Astrocyte of the hippocampus (primary cell): ENCODE measurements around the gene CCDC97.
A peak's percentile ranks its signal among the peaks of the same experiment; 100 is the strongest.
"Not testable (repeated sequence)": the region's sequence is repeated elsewhere in the genome, so short reads cannot be mapped to it uniquely, and the experiment has no call there.

ENCODE experiments used
- DNase-seq: peaks from one replicate; pipeline ENCODE4 v3.0.0; 2011; ENCODE audit warnings: low read depth, low spot score

The CCDC97 gene

DNA sequence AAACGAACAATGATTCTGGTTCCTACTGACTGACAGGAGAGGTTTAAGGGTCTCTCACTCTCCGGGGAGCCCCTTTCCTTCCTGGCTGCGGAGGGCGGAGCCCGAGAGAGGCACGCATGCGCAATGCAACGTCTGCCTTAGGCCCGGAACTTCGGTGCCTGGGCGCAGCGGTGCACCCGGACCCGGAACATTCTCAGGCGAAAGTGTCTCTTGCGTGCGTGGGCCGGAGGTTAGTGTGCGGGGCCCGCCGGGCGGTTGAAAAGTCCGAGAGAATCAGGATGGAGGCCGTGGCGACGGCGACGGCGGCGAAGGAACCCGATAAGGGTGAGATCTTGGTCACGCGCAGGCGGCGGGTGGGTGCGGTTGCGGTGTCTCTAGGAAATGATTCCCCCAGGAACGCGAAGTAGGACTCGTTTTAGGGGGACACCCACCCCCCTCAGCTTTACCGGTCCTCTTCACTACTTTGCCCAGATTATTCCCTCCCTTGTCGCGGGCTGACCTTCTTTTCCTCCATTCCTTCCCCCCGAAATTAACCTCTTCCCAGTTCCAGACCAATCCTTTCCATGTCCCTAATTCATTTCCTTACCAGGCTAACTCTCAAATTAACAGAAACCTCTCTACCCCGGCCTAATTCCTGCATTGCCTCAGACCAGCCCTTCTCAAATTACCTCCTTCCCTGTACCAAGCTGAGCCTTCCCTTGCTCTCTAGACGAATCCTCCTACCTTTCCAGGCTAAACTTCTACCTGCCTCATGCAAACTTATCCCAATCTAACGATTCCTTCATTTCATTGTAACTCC lies at the start of gene CCDC97:
Gene CCDC97 (plus strand): TSS at position 140 of the 799 bp plus-strand sequence. CDS start 139 bp downstream, at position 279.
- peak; percentile 94 for DNase-seq

DNA sequence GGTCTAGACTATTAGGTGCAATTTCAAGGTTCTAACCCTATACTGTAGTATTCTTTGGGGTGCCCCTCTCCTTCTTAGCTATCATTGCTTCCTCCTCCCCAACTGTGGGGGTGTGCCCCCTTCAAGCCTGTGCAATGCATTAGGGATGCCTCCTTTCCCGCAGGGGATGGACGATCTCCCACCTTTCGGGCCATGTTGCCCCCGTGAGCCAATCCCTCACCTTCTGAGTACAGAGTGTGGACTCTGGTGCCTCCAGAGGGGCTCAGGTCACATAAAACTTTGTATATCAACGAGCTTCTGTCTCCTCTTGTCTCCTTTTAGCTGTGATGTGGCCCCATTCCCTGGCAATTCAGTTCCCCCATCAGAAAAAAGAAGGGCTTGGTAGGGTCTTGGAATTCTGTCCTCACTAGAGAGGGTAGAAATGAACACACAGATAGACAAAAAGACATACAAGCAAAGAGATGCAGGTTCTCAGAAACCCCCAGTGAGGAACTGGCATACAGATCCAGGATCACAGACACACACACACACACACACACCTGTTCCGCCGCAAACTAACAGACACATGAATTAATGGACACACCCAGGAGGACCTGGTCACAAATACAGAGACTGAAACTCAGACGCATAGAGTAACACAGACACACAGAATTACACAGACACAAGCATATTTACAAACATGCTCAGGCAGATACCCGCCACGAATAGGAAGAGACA lies 48.3 kb upstream of the CCDC97 start:
- no peak for DNase-seq

DNA sequence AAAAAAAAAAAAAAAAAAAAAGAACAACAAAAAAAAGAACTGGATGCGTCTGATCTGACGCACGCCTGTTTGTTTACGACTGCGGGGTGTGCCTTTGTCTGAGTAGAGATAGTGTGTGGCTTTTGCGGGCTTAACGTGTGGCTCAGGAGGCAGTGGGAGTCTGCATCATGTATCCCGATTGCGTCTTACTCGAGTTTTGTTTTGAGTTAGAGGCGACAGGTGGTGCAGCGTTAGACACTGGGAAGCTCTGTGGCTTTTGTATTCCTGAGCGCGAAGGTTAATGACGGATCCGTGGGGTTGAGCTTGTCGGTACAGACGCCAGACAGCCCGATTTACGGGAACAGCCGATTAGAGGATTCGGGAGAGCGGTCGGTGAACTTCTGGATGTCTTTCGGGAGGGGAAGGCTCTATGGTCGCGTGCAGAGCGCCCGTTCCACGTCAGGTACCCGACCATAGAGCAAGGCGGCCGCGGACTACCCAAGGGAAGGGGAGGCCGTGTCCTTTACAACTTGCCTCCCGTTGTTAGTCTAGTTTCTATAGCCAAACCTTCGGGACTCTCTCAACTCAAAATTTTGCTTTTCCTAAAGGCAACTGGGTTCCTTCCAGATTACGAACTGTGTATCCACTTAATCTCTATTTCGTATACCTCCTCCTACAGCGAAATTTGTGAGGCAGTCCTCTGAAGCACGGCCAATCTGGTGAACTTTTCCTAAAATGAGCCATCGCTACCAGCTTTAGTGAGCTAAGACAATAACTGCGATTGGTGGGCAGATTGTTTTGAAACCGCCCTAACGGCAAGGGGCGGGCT lies 46.7 kb upstream of the CCDC97 start:
- DNase-seq: no peak

DNA sequence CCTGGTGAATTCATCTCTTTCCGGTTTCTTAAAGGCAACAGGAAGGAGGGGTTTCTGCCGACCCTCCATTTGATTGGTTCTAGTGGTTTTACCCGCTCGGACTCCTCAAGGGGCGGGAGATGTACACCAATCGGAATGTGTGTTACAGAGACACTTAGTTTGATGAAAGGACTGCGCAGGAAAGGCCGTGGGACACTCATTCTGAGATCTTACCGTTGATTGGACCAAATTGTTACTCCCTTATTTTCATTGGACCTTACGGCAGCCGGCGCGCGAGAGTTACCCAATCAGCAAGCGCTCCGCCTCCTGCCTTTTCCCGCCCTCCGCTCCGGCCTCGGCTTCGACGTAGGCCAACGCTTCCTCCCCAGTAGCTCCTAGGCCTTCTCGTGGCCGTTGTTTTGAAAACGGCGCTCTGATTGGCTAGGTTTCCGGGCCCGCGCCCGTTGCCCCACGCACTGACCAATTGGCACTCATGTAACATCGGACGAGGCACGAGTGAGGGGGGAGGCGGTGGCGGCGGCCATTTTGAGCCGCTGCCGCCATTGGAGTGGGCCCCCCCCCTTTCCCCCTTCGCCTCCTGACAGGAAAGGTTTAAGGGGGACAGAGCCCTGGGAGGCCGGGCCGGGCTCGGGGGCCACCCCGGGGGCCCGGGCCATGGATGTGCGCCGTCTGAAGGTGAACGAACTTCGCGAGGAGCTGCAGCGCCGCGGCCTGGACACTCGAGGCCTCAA lies 46.0 kb upstream of the CCDC97 start, which contains the start of gene HNRNPUL1:
Gene HNRNPUL1 (plus strand): TSS at position 523 of the 731 bp plus-strand sequence. CDS start 132 bp downstream, at position 655.
- DNase-seq: peak; percentile 100

DNA sequence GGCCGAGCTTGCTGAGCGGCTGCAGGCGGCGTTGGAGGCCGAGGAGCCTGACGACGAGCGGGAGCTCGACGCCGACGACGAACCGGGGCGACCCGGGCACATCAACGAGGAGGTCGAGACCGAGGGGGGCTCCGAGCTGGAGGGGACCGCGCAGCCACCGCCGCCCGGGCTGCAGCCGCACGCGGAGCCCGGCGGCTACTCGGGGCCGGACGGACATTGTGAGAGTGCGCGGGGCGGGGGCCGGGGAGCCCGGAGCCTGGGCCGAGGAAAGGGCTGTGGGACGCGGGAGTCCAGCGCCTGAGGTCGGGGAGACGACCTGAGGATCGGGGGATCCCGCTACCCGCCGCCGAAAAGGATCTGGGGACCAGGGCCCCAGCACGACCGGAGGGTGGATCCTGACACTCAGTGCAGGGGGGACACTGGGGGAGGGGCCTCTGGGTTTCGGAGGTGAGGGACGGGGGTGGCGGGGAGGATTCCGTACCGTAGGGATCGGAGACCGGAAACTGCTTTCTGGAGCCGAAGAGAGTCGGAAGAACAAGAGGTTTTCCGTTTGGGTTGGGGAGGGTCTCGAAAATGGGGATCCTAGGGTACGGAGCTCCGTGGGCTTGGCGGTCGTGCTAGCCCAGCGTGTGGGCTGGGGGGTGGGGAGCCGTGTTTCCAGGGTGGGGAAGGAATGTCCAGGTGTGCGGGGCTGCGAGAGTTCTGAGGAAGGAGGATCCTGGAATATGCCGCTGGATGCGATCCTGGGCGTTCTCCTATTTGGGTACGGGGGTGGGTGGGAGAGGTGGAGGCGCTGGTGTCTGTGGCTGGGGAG lies 45.2 kb upstream of the CCDC97 start:
- peak; percentile 65 for DNase-seq

DNA sequence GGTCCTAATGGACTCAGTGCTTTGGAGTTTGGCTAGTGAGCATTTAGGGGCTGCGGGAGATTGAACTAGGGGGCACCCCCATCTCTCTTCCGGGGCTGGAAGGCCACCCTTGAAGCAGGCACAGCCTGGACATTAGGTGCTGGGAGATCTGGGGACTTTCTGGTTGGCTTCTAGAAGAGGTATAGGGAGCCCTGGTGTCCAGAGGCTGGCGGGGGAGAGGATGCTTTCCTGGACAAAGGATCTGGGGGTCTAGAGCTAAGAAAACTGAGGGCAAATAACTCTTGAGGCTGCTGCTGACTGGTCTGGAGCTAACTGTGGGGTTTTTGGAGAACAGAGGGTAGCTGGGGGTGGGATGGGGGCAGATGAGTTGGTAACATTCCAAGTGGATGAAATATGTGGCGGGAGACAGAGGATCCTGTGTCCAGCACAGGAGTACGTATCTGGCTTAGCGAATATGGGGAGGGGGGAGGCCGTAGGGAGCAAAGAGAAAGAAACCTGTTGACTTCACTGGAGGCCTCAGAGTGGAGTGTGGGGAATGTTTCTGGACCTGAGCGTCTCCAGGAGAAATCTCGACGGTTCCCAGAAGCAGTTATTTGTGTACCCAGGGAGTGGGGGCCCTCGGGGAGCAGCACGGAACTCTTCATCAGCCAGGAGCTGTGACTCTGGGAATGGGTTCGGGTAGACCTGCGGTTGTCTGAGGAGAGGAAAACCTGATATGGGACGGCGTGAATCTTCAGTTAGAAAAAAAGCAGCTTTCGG lies 44.4 kb upstream of the CCDC97 start:
- peak; percentile 55 for DNase-seq

DNA sequence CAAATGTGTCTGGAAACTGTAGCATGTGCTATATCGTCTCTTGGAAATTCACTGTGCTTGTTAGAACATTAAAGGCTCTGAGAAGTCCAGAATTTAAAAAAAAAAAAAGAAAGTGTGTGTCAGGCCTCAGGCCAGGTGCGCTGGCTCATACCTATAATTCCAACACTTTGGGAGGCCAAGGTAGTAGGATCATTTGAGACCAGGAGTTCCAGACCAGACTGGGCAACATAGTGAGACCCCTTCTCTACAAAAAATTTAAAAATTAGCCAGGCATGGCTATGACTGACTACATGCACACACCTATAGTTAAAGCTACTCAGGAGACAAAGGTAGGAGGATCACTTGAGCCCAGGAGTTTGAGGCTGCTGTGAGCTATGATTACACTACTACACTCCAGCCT lies 40.9 kb upstream of the CCDC97 start:
- no peak for DNase-seq

DNA sequence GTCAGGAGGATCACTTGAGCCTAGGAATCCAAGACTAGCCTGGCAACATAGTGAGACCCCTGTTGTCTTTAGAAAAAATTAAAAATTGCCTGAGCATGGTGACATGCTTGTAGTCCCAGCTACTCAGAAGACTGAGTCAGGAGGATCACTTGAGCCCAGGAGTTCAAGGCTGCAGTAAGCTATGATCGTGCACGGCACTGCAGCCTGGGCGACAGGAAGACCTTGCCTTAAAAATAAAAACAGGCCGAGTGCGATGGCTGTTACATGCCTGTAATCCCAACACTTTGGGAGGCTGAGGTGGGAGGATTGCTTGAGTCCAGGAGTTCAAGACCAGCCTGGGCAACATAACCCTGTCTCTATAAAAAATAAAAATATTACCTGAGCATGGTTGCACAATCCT lies 40.4 kb upstream of the CCDC97 start:
- no peak for DNase-seq

DNA sequence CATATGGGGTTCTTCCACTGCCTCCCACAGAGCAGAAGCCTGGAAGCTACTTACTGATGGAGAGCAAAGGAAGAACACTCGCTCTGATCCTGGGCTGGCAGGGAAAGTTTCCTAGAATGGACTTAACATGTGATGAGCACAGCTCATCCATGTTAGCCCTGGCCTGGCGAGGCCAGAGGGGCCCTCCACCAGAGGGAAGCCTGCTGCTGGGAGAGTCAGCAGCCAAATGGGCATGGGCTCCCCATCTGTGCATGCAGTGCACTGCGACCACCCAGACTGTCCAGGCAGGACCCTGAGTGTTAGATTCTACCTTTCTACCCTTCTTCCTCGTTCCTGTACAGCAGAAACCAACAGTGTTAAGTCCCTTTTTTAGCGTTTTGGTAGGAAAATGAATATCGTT lies 36.9 kb upstream of the CCDC97 start:
- DNase-seq: no peak

DNA sequence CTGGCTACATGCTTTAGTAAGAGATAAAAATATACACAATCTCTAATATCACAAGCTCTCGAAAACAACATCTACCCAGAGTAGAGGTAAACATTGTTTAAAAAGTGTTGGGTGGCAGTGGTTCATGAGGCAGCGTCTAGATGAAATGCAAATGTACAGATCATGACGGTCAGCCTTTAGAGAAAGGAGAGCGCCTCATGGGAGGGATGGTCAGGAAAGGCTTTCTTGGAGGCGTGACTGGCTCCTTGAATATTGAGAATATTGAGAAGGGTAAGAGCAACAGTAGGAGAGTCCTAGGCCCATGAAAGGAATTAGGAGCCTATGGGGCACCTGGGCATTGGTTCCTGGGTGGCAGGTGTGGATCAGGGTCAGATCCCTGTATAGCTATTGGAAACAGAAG lies 35.2 kb upstream of the CCDC97 start:
- DNase-seq: no peak

DNA sequence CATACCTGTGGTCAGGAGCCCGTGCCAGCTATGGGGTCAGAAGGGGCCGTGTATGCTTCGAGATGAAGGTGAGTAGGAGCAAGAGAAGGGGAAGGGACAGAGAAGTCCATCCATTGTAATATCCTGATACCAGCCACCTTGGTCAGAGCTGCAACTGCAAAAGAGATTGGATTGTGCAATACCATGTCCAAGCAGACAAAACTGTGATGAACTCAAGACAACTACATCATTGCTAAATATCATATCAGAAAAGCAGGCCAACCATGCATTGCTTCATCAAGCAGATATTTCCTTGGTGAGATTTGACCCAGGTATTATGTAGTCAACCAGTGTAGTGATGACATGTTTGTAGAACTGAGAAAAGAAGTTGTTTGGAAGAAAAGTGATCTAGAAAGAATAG lies 33.7 kb upstream of the CCDC97 start:
- peak; percentile 9 for DNase-seq

DNA sequence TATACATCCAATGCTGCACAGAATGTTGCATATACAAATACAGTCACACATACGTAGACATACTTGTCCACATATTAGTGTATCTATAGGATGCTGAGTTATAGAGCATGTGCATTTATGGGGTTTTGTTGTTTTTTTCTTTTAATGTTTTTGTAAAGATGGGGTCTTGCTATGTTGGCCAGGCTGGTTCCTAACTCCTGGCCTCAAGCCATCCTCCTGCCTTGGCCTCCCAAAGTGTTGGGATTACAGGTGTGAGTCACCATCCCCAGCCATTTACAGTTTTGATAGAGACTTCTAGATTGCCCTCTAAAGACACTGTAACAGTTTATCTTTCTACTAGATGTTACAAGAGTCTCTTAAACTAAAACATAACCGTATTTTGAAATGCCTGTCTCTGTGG lies 31.5 kb upstream of the CCDC97 start:
- DNase-seq: no peak

DNA sequence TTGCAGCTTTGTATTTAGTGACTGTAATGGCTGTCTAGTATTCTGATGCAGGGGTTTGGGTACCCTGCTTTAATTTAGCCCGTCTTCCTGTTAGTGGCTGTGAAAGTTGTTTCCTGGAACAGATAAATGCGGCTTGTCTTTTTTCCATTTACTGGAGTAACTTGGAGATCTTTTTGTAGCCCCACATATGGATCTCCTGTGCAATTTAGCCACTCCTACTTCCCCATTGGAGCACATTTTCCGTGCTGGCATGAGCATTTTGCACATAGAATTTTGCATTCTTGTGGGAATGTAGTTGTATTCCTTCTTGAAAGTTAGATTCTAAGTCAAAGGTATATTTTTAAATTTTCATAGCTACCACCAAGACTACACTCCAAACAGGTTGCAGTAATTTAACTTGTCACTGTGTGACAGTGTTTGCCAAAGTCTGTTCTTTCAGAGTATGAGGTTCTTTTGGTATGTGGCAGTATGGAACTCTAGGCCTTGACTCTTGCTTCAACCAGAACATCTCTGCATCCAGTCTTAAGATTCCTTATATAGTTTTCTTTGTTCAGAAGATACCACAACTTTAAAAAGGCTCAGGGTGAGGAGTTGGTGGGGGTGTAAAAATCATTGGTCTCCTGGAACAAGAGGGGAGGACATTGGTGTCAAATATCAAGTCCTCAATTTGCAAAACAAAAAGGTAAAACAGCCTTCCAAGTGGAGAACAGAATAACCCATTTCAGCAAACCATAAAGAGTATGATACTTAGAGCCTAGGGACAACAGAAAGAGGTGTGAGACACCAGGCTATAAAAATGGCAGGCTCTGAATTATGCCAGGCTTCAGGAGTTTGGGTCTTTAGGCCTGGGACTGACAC lies 21.1 kb upstream of the CCDC97 start:
- DNase-seq: no peak

DNA sequence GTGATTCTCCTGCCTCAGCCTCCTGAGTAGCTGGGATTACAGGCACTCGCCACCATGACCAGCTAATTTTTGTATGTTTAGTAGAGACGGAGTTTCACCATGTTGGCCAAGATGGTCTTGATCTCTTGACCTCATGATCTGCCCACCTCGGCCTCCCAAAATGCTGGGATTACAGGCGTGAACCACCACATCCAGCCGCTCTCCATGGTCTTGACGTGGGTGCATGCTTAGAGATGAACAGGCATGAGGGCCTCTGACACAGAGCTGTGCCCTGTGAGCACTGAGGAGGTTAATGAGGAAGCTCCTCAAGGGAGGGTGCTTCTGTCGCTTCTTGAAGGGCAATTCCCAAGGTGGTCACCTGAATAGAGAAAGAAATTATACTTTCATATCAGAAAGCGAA lies 20.2 kb upstream of the CCDC97 start:
- DNase-seq: not testable (repeated sequence)

DNA sequence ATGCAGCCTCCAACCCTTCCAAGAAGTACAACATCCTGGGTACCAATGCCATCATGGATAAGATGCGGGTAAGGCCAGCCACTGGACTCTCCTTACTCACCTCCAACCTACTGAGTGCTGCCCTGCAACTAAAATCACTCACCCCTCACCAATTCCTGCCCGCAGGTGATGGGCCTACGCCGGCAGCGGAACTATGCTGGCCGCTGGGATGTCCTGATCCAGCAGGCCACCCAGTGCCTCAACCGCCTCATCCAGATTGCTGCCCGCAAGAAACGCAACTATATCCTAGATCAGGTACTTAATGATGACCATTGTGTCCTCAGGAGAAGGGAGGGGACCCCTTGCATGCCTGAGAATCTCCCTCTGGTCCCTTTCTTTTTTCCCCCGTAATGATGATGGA lies 15.6 kb upstream of the CCDC97 start:
- no peak for DNase-seq

DNA sequence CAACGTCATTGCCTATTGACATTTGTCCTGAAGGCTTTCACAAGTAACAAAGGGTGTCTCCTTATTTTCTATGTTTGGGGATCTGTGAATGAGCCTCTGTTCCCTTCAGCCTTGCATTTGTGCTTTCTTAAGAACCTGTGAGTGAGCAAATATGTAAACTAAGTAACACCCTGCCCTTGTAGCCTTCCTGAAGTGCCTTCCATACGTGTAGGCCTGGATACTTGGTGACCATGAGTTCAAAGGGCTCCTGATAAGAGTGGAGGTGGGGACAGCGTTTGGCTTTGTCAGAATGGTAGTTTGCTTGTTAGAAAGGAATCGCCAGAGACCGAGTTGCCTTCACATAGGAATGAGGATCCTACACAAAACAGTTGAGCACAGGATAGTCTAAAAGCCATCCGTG lies 14.5 kb upstream of the CCDC97 start:
- no peak for DNase-seq

DNA sequence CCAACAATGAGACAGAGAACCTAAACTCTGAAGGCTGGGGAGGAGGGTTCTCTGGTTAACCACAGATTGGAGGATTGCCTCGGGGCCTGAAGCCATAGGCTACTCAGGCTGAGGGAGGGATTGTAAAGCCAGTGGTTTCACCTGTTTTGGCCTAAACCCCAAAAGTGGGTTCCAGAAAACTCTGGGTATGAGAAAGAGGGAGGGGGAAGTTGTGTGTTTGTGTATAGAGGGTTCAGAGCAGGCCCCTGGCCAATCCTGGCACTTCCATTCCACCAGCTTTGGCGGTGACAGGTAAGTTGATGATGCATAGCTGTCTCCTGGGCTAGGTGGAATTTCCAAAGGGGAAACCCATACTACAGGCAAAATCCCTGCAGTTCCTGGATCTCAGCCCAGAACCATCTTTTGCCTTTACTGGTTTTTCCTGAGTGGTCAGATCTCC lies 13.5 kb upstream of the CCDC97 start:
- peak; percentile 37 for DNase-seq

DNA sequence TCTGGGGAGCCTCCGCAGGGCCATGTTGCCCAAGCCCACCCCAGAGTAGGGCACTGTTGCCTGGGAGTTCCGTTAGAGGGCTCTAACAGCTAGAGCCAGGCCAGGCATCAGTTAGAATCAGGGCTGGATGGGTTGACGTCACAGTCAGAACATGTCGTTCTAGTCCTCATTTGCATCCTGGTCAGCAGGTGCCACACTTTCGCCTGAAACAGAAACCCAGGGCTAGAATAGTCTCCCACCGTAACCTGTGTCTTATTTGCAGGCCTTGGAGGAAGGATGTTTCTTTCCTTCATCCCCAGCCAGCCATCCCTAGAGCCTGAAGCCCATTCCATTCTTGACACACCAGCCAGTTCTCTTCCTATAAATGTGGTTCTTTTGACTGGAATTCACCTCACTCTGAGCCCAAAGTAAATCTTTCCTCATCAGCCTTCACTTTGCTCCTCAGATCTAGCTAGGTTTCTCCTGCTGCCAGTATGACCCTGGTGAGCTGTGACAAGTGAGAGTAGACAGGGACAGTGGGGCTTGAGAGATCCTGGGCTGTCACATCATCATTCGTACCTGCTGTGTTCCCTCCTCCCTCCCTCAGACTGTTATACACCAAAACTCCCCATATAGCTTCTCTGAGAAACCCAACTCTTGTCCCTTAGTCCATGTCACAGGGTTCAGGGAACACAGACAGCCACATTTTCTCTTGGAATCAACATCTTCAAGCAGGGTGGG lies 12.2 kb upstream of the CCDC97 start:
- DNase-seq: no peak
